ENCODE measurements around the gene KIF1A. TPM values are rescaled to one million over a fixed set of nuclear protein-coding genes. Genes with fewer than 3 reads are reported as not detected.

KIF1A gene
- total RNA-seq, 1 donor from 2014 or later = not detected

- Mint-ChIP-seq H3K4me1 (no peaks in the 10 kb centered on the region), H3K27me3 (peaks cover 8% of the 10 kb centered on the region), H3K4me3 (no peak overlapping the region), H3K27ac (no peak overlapping the region), H3K9me3 (peaks cover 13% of the 10 kb centered on the region), H3K36me3 (ENCODE audit: low read depth) (no peaks in the 10 kb centered on the region)
- POLR2A ChIA-PET = no interaction called here
- CTCF ChIA-PET = no interaction called here
- no peak for DNase-seq
- no peak for TF ChIP-seq CTCF (IDR thresholded peaks at IDR 0.05)
- intact Hi-C loops (cut with micrococcal nuclease) = no loop called here
- ATAC-seq (ENCODE audit: low read depth) = no peak
Observed at GRCh38 chr2:240810199-240810598, 9.8 kb downstream of the KIF1A start.

- DNase-seq (no peak), ATAC-seq (ENCODE audit: low read depth) (no peak)
- TF ChIP-seq CTCF (IDR thresholded peaks at IDR 0.05) = no peak
- ChIA-PET POLR2A (no interaction called here), CTCF (no interaction called here)
- Mint-ChIP-seq H3K9me3 (peaks cover 12% of the 10 kb centered on the region), H3K36me3 (ENCODE audit: low read depth) (no peaks in the 10 kb centered on the region), H3K27ac (no peak overlapping the region), H3K27me3 (peaks cover 12% of the 10 kb centered on the region), H3K4me1 (no peaks in the 10 kb centered on the region), H3K4me3 (no peak overlapping the region)
- intact Hi-C loops (cut with micrococcal nuclease) = no loop called here
Observed at GRCh38 chr2:240809276-240809675, 10.7 kb downstream of the KIF1A start.

- peaks cover 2% of the 10 kb centered on the region for H3K4me1 Mint-ChIP-seq
- ATAC-seq (ENCODE audit: low read depth) = no peak
- no peak for DNase-seq
- H3K36me3 Mint-ChIP-seq (ENCODE audit: low read depth) = no peaks in the 10 kb centered on the region
- POLR2A ChIA-PET = no interaction called here
- intact Hi-C loops (cut with micrococcal nuclease) = no loop called here
- CTCF ChIA-PET = no interaction called here
- no peak overlapping the region for H3K4me3 Mint-ChIP-seq
- H3K27ac Mint-ChIP-seq = no peak overlapping the region
- H3K27me3 Mint-ChIP-seq = peaks cover 13% of the 10 kb centered on the region
- no peak for TF ChIP-seq CTCF (IDR thresholded peaks at IDR 0.05)
- peaks cover 5% of the 10 kb centered on the region for H3K9me3 Mint-ChIP-seq
Observed at GRCh38 chr2:240806459-240806858, 13.6 kb downstream of the KIF1A start.

- Mint-ChIP-seq H3K4me1 (peaks cover 2% of the 10 kb centered on the region), H3K4me3 (no peak overlapping the region), H3K9me3 (peaks cover 7% of the 10 kb centered on the region), H3K27me3 (peaks cover 13% of the 10 kb centered on the region), H3K36me3 (ENCODE audit: low read depth) (no peaks in the 10 kb centered on the region), H3K27ac (no peak overlapping the region)
- CTCF ChIA-PET = no interaction called here
- no peak for ATAC-seq (ENCODE audit: low read depth)
- TF ChIP-seq CTCF (IDR thresholded peaks at IDR 0.05) = no peak
- DNase-seq = no peak
- POLR2A ChIA-PET = no interaction called here
- intact Hi-C loops (cut with micrococcal nuclease) = no loop called here
Observed at GRCh38 chr2:240806006-240806405, 14.0 kb downstream of the KIF1A start.

- ChIA-PET CTCF (no interaction called here), POLR2A (no interaction called here)
- Mint-ChIP-seq H3K4me1 (peaks cover 2% of the 10 kb centered on the region), H3K27me3 (peaks cover 24% of the 10 kb centered on the region), H3K9me3 (peaks cover 7% of the 10 kb centered on the region), H3K27ac (no peak overlapping the region), H3K36me3 (ENCODE audit: low read depth) (no peaks in the 10 kb centered on the region), H3K4me3 (no peak overlapping the region)
- TF ChIP-seq CTCF (IDR thresholded peaks at IDR 0.05) = no peak
- intact Hi-C loops (cut with micrococcal nuclease) = no loop called here
- no peak for ATAC-seq (ENCODE audit: low read depth)
- DNase-seq = peak; percentile 4
Observed at GRCh38 chr2:240803191-240803590, 16.8 kb downstream of the KIF1A start.
